HG02763 (cell line): Measurements from ENCODE around the gene PVRIG.
"Not testable (repeated sequence)": the region's sequence is repeated elsewhere in the genome, so short reads cannot be mapped to it uniquely, and the experiment has no call there.

Experiments used
- ATAC-seq: cut with Tn5 transposase; IDR thresholded peaks from one replicate; pipeline ENCODE4 v1.9.1; 2021; ENCODE audit warnings: mild to moderate bottlenecking, moderate library complexity; ENCODE audit not compliant: unreplicated experiment

Gene PVRIG

GRCh38 chr7:100224891-100225290 lies 5.1 kb downstream of the PVRIG start:
- not testable (repeated sequence) for ATAC-seq

GRCh38 chr7:100234660-100235317 lies 15.0 kb downstream of the PVRIG start:
- ATAC-seq, result not testable (repeated sequence)

- not testable (repeated sequence) for ATAC-seq
Observed at GRCh38 chr7:100239975-100240374, 20.2 kb downstream of the PVRIG start.

- not testable (repeated sequence) for ATAC-seq
Observed at GRCh38 chr7:100243385-100243784, 23.6 kb downstream of the PVRIG start.

GRCh38 chr7:100244988-100245605 lies 25.3 kb downstream of the PVRIG start:
- ATAC-seq, result not testable (repeated sequence)

- not testable (repeated sequence) for ATAC-seq
Observed at GRCh38 chr7:100246121-100246864, 26.5 kb downstream of the PVRIG start.

- not testable (repeated sequence) for ATAC-seq
Observed at GRCh38 chr7:100246865-100247137, 27.1 kb downstream of the PVRIG start.

- ATAC-seq, result no peak
Observed at GRCh38 chr7:100247152-100247757, 27.5 kb downstream of the PVRIG start.

GRCh38 chr7:100248483-100248882 lies 28.7 kb downstream of the PVRIG start:
- ATAC-seq, result no peak

GRCh38 chr7:100257017-100257416 lies 37.3 kb downstream of the PVRIG start:
- ATAC-seq, result no peak

- ATAC-seq, result not testable (repeated sequence)
Observed at GRCh38 chr7:100259984-100260383, 40.2 kb downstream of the PVRIG start.

- not testable (repeated sequence) for ATAC-seq
Observed at GRCh38 chr7:100262896-100263295, 43.1 kb downstream of the PVRIG start.

- ATAC-seq, result not testable (repeated sequence)
Observed at GRCh38 chr7:100264223-100264622, 44.5 kb downstream of the PVRIG start.

GRCh38 chr7:100264669-100265165 lies 45.0 kb downstream of the PVRIG start:
- ATAC-seq, result not testable (repeated sequence)

GRCh38 chr7:100265851-100266250 lies 46.1 kb downstream of the PVRIG start:
- not testable (repeated sequence) for ATAC-seq

- ATAC-seq, result no peak
Observed at GRCh38 chr7:100266576-100267354, 47.0 kb downstream of the PVRIG start.

GRCh38 chr7:100267648-100268047 lies 47.9 kb downstream of the PVRIG start:
- no peak for ATAC-seq

GRCh38 chr7:100268882-100269281 lies 49.1 kb downstream of the PVRIG start:
- ATAC-seq, result not testable (repeated sequence)

GRCh38 chr7:100269306-100270045 lies 49.7 kb downstream of the PVRIG start:
- ATAC-seq, result not testable (repeated sequence)
